ENCODE measurements around the gene CSPG4. TPM values are rescaled to one million over a fixed set of nuclear protein-coding genes. Genes with fewer than 3 reads are reported as not detected.
"Not testable (repeated sequence)": the region's sequence is repeated elsewhere in the genome, so short reads cannot be mapped to it uniquely, and the experiment has no call there.

The CSPG4 gene
- total and polyA plus RNA-seq, 8 donors, result 1.8 to 44.6 (median 20.3) TPM

DNA sequence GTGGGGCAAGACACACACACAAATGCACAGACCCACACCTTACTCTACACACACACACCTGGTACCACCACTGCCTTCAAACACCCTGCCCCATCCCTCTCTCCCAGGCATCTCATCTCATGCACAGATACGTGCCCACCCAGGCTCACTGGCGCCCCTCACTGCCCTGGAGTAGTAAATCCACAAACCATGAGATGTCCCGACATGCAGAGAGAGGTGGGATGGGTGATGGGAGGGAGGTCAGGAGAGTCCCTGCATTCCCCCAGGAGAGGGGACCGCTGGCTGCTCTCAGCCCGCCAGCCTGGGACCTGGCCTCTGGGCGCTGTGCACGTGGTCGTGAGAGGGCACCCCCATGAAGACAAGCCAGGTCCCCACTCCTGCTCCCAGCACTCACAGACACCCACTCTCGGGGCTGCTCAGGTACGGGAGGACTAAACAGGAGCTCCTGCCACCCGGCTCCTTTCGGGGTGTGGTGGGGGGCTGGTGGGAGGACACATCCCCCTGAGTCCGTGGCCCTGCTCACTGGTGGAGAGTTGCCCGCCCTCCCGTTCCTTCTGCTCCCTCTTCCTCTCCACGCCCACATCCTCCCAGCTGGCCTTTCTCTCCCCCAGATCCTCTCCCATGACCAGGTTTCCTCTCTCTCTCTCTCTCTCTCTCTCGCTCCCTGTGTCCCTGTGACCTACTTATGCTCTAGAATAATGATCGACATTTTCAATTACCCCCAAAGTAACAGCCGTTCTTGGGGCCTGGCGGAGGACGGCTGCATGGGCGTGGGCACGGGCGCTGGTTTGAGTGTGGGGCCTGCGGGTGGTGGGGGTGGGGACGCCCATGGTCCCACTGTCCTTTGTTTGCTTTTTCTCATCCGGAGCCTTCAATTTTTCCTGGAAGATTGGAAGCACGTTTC lies 18.9 kb upstream of the CSPG4 start:
- Histone ChIP-seq H3K27ac (peak overlapping the region in 3 of 5 donors; percentile 8 to 65 (median 33)), H3K9me3 (no peaks in the 10 kb centered on the region), H3K4me3 (no peak overlapping the region), H3K36me3 (no peaks in the 10 kb centered on the region), H3K27me3 (peaks cover 0 to 16% (median 0%) of the 10 kb centered on the region in 3 donors), H3K4me1 (peaks cover 0 to 22% (median 14%) of the 10 kb centered on the region in 4 donors)
- intact Hi-C loops (cut with DNase I; ENCODE audit: low total_unique reads), result loop anchor here (10.0 kb wide), 1 partner anchor 73 kb away; no protein-coding TSS in a partner anchor
- peak in 1 of 2 donors; percentile 87 for DNase-seq
- 39 to 58% (median 54%) methylated on average over 23 to 28 of the region's 28 CpGs for WGBS, 5 donors
- TF ChIP-seq EP300 (IDR thresholded peaks at IDR 0.05) (no peak), POLR2AphosphoS5 (IDR thresholded peaks at IDR 0.05) (no peak), POLR2A (IDR thresholded peaks at IDR 0.05) (no peak)
- TF ChIP-seq, protein P1, sequence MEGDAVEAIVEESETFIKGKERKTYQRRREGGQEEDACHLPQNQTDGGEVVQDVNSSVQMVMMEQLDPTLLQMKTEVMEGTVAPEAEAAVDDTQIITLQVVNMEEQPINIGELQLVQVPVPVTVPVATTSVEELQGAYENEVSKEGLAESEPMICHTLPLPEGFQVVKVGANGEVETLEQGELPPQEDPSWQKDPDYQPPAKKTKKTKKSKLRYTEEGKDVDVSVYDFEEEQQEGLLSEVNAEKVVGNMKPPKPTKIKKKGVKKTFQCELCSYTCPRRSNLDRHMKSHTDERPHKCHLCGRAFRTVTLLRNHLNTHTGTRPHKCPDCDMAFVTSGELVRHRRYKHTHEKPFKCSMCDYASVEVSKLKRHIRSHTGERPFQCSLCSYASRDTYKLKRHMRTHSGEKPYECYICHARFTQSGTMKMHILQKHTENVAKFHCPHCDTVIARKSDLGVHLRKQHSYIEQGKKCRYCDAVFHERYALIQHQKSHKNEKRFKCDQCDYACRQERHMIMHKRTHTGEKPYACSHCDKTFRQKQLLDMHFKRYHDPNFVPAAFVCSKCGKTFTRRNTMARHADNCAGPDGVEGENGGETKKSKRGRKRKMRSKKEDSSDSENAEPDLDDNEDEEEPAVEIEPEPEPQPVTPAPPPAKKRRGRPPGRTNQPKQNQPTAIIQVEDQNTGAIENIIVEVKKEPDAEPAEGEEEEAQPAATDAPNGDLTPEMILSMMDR (IDR thresholded peaks at IDR 0.05), result no peak

DNA sequence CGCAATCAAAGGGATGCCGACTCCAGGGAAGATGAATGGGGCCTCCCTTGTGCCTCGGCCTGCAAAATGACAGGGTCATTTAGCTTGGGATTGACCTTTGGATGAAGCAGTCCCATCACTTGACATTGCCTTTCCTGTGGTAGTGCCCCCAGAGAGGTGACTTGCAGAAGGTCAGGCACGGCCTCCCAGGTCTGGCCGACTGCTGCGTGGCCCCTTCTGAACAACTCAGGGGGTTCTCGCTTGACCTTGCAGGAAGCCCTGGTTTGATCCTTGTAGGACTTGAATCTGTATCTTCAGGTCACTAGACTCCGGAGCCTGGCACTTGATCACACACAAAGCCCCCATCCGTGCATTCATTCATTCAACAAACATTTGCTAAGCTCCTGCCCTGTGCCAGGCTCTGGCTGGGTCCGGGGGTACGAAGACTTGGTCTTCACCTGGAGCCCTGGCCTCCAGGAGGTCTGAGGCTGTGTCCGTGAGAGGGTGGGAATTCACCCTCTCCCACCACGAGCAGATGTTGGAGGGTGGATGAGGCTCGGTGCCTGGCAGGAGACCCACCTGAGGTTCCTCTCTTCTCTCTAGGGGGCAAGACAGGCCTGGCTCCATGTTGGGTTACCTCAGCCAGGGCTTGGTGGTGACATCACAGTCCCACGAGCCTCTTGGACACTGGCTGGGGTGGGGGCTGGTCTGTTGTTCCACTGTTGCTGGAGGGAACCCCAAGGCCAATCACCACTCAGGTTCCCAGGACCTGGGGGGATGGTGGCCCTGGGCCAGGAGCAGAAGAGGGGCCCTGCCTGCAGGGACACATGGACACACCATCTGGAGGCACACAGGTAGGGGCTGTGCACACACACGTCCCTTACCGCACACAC lies 18.0 kb upstream of the CSPG4 start:
- Histone ChIP-seq H3K4me1 (peaks cover 0 to 22% (median 14%) of the 10 kb centered on the region in 4 donors), H3K27me3 (peaks cover 0 to 16% (median 0%) of the 10 kb centered on the region in 3 donors)
- H3K4me3 ChIP-seq, H3K27ac ChIP-seq, H3K36me3 ChIP-seq, H3K9me3 ChIP-seq, DNase-seq: not testable (repeated sequence)
- 79 to 92% (median 89%) methylated on average over 16 to 17 of the region's 17 CpGs for WGBS, 5 donors
- intact Hi-C loops (cut with DNase I; ENCODE audit: low total_unique reads), result loop anchor here (10.0 kb wide), 1 partner anchor 74 kb away; no protein-coding TSS in a partner anchor

DNA sequence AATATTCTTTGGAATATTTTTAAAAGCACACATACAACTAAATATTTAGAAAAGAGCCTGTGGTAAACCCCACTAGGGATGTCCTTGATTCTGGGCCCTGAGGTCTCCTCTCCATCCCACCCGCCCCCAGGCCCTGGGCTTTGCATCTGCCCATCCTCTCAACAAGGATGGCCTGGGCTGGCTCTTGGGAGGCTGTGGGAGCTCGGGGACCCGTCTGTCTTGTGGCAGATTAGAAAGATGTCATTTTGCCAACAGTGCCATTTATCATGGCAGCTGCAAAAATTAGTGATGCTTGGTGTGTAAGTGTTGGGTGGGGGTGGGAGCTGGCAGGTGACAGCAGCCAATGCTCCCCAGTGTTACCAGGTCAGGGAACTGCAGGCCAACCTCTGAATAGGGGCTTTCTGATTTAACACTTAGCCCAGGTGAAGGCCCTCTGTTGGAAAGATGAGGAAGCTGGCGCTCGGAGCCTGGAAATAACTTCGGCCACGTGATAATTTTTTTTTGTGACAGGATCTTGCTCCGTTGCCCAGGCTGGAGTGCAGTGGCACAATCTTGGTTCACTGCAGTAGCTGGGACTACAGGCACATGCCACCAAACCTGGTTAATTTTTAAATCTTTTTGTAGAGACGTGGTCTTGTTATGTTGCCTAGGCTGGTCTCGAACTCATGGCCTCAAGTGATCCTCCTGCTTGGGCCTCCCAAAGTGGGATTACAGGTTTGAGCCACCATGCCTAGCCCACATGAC lies 16.9 kb upstream of the CSPG4 start:
- 66 to 80% (median 74%) methylated on average over 10 of the region's 10 CpGs for WGBS, 5 donors
- Histone ChIP-seq H3K36me3 (no peaks in the 10 kb centered on the region), H3K9me3 (no peaks in the 10 kb centered on the region), H3K4me3 (no peak overlapping the region), H3K4me1 (peaks cover 0 to 23% (median 14%) of the 10 kb centered on the region in 4 donors), H3K27me3 (peaks cover 0 to 16% (median 0%) of the 10 kb centered on the region in 3 donors), H3K27ac (no peak overlapping the region)
- DNase-seq, result no peak
- intact Hi-C loops (cut with DNase I; ENCODE audit: low total_unique reads), result loop anchor here (10.0 kb wide), 1 partner anchor 75 kb away; no protein-coding TSS in a partner anchor
- TF ChIP-seq, protein P1 (IDR thresholded peaks at IDR 0.05), result no peak
- TF ChIP-seq POLR2AphosphoS5 (IDR thresholded peaks at IDR 0.05) (no peak), POLR2A (IDR thresholded peaks at IDR 0.05) (no peak), EP300 (IDR thresholded peaks at IDR 0.05) (no peak)

DNA sequence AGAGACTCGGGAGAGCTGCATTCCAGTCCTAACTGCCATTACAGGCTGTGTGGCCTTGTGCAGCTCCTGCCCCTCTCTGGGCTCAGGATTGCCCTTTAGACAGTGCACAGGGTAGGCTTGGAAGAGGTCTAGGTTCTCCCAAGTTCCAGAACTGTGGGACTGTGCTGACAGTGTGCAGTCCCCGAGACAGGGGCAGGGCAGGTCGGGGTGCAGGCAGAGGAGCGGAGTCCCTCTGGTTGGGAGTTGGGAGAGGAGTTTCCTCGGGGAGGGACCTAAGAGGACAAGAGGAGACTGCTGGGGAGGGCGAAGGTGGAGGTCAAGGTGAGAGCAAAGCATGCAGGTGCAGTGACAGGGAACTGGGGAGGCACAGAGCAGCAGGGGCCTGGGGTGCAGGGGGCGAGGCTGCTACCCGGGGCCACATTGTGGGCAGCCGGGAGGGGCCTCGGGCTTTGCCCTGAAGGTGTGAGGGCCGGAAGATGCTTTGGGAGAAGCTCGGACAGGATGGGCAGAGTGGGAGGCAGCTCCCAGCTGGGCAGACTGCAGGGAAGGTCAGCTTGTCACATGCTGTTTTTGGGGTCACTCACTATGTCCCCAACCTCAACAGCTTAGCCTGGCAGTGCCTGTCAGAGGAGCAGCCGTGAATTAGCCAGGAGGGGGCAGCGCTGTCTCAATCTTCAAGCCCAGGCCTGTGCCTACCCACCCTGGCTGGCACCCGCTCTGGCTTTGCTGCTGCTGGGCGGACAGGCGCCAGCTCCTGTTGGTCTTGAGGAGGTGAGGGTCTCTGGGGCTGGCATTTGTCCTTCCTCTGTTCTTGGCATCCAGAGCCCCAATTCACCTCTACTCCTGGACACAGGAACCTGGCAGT lies 15.4 kb upstream of the CSPG4 start:
- intact Hi-C loops (cut with DNase I; ENCODE audit: low total_unique reads), result no loop called here
- peaks cover 0 to 16% (median 0%) of the 10 kb centered on the region in 3 donors for H3K27me3 ChIP-seq
- no peak overlapping the region for H3K27ac ChIP-seq
- DNase-seq, result peak; percentile 71 to 84
- TF ChIP-seq POLR2A (IDR thresholded peaks at IDR 0.05) (no peak), POLR2AphosphoS5 (IDR thresholded peaks at IDR 0.05) (no peak), EP300 (IDR thresholded peaks at IDR 0.05) (no peak)
- TF ChIP-seq, protein P1 (IDR thresholded peaks at IDR 0.05), result peak in 4 of 7 experiments; percentile 23 to 45 (median 43)
- WGBS, 5 donors, result 43 to 60% (median 54%) methylated on average over 15 to 17 of the region's 17 CpGs
- peaks cover 11 to 36% (median 26%) of the 10 kb centered on the region in 4 donors for H3K4me1 ChIP-seq
- no peaks in the 10 kb centered on the region for H3K9me3 ChIP-seq
- H3K4me3 ChIP-seq, result no peak overlapping the region
- H3K36me3 ChIP-seq, result no peaks in the 10 kb centered on the region
